GM23338 (cell line): ENCODE results near the gene CEP250. TPM values are rescaled to one million over a fixed set of nuclear protein-coding genes. Genes with fewer than 3 reads are reported as not detected.

Experiments
- ATAC-seq: fragments of 200-7000 bp; cut with Tn5 transposase; 3 replicates; pipeline ENCODE4 v1.9.1; 2020
- DNase-seq: peaks from one replicate; pipeline ENCODE4 v3.0.0-alpha.2; 2015; ENCODE audit warnings: low spot score
- H2AFZ ChIP-seq: fragments of 200-600 bp; sonication (generic); 2 replicates; pipeline ENCODE4 v1.8.0; 2016; ENCODE audit warnings: antibody characterized with exemption, mild to moderate bottlenecking, moderate library complexity
- H3F3A ChIP-seq: fragments of 200-600 bp; sonication (generic); replicated peaks from 2 replicates; pipeline ENCODE4 v1.8.0; 2017; ENCODE audit warnings: antibody characterized with exemption, mixed run types, low read depth
- H3K27ac ChIP-seq: fragments of 200-600 bp; sonication (generic); 2 replicates; pipeline ENCODE4 v1.6.1; 2016; ENCODE audit warnings: low read depth
- H3K27me3 ChIP-seq: fragments of 200-600 bp; sonication (generic); 2 replicates; pipeline ENCODE4 v1.8.0; 2016; ENCODE audit warnings: mild to moderate bottlenecking, mixed run types, moderate library complexity; ENCODE audit not compliant: insufficient read depth
- H3K36me3 ChIP-seq: fragments of 200-600 bp; sonication (generic); 2 replicates; pipeline ENCODE4 v1.8.0; 2016; ENCODE audit warnings: mild to moderate bottlenecking; ENCODE audit not compliant: insufficient read depth
- H3K4me1 ChIP-seq: fragments of 200-600 bp; sonication (generic); 2 replicates; pipeline ENCODE4 v1.8.0; 2016; ENCODE audit warnings: mild to moderate bottlenecking, moderate library complexity; ENCODE audit not compliant: insufficient read depth
- H3K4me2 ChIP-seq: fragments of 200-600 bp; sonication (generic); 2 replicates; pipeline ENCODE4 v1.7.1; 2017; ENCODE audit warnings: mixed run types
- H3K4me3 ChIP-seq: fragments of 200-600 bp; sonication (generic); 2 replicates; pipeline ENCODE4 v1.6.1; 2016; ENCODE audit warnings: mixed run types
- H3K79me2 ChIP-seq: fragments of 200-600 bp; sonication (generic); replicated peaks from 2 replicates; pipeline ENCODE4 v1.8.0; 2017; ENCODE audit warnings: mild to moderate bottlenecking; ENCODE audit not compliant: insufficient read depth
- H3K9me2 ChIP-seq: fragments of 200-600 bp; sonication (generic); 2 replicates; pipeline ENCODE4 v1.8.0; 2017; ENCODE audit not compliant: insufficient read depth
- H4K20me1 ChIP-seq: fragments of 200-600 bp; sonication (generic); replicated peaks from 2 replicates; pipeline ENCODE4 v1.8.0; 2017; ENCODE audit warnings: mild to moderate bottlenecking; ENCODE audit not compliant: insufficient read depth
- H3K27ac Mint-ChIP-seq: 2 replicates; pipeline ENCODE4 v1.8.0; 2020; ENCODE audit warnings: inconsistent platforms, mild to moderate bottlenecking, moderate library complexity, mixed read lengths
- H3K27me3 Mint-ChIP-seq: 3 replicates; pipeline ENCODE4 v1.8.0; 2022; ENCODE audit warnings: low read depth, mild to moderate bottlenecking, moderate library complexity, mixed read lengths, inconsistent platforms; ENCODE audit not compliant: insufficient read depth, poor library complexity
- H3K36me3 Mint-ChIP-seq: 3 replicates; pipeline ENCODE4 v1.8.0; 2021; ENCODE audit warnings: low read depth, mild to moderate bottlenecking, inconsistent platforms, moderate library complexity, mixed read lengths
- H3K4me1 Mint-ChIP-seq: 3 replicates; pipeline ENCODE4 v1.8.0; 2020; ENCODE audit warnings: mild to moderate bottlenecking, inconsistent platforms, mixed read lengths
- H3K4me3 Mint-ChIP-seq: 3 replicates; pipeline ENCODE4 v1.8.0; 2021; ENCODE audit warnings: moderate library complexity, mild to moderate bottlenecking, inconsistent platforms, mixed read lengths
- H3K9me3 Mint-ChIP-seq: 3 replicates; pipeline ENCODE4 v1.8.0; 2020; ENCODE audit warnings: moderate library complexity, mild to moderate bottlenecking, inconsistent platforms, mixed read lengths
- CREB1 ChIP-seq: fragments of 250-450 bp; sonication (Bioruptor Pico); IDR thresholded peaks from 2 replicates; pipeline ENCODE4 v1.5.0; 2020; ENCODE audit warnings: low read depth, mild to moderate bottlenecking, moderate library complexity
- ETS1 ChIP-seq: IDR thresholded peaks from 2 replicates; pipeline ENCODE4 v1.6.1; 2016; ENCODE audit warnings: antibody characterized with exemption
- EZH2 ChIP-seq: fragments of 200-600 bp; sonication (generic); IDR thresholded peaks from one replicate; pipeline ENCODE4 v1.8.0; 2017; ENCODE audit warnings: antibody characterized with exemption, mild to moderate bottlenecking, low read depth; ENCODE audit not compliant: unreplicated experiment
- EZH2phosphoT487 ChIP-seq: fragments of 200-600 bp; sonication (generic); IDR thresholded peaks from one replicate; pipeline ENCODE4 v1.8.1; 2018; ENCODE audit warnings: antibody characterized with exemption; ENCODE audit not compliant: unreplicated experiment
- JUNB ChIP-seq: IDR thresholded peaks from one replicate; pipeline ENCODE4 v1.6.1; 2016; ENCODE audit warnings: antibody characterized with exemption; ENCODE audit not compliant: unreplicated experiment
- NANOG ChIP-seq: IDR thresholded peaks from 2 replicates; pipeline ENCODE4 v1.6.1; 2016; ENCODE audit warnings: antibody characterized with exemption, borderline replicate concordance
- POLR2AphosphoS5 ChIP-seq: IDR thresholded peaks from 2 replicates; pipeline ENCODE4 v1.6.1; 2016; ENCODE audit warnings: antibody characterized with exemption, low read depth
- REST ChIP-seq: IDR thresholded peaks from one replicate; pipeline ENCODE4 v1.6.1; 2018; ENCODE audit warnings: antibody characterized with exemption; ENCODE audit not compliant: unreplicated experiment
- STAT1 ChIP-seq: IDR thresholded peaks from one replicate; pipeline ENCODE4 v1.6.1; 2016; ENCODE audit warnings: antibody characterized with exemption; ENCODE audit not compliant: unreplicated experiment
- ZNF114 ChIP-seq: fragments of 250-450 bp; sonication (Bioruptor Pico); IDR thresholded peaks from 2 replicates; pipeline ENCODE4 v1.5.0; 2020; ENCODE audit warnings: mild to moderate bottlenecking, moderate library complexity
- ZNF331 ChIP-seq: fragments of 250-450 bp; sonication (Bioruptor Pico); IDR thresholded peaks from 2 replicates; pipeline ENCODE4 v1.5.0; 2020; ENCODE audit warnings: low read depth, mild to moderate bottlenecking, moderate library complexity
- ZNF462 ChIP-seq: fragments of 250-450 bp; sonication (Bioruptor Pico); IDR thresholded peaks from 2 replicates; pipeline ENCODE4 v1.5.0; 2020; ENCODE audit warnings: mild to moderate bottlenecking, moderate library complexity
- polyA plus RNA-seq: library from polyadenylated mRNA; unstranded; fragments of >200 nt; fragmentation: Nextera tagmentation; extraction: Ambion mirVana; gene quantifications from 2 replicates; pipeline ENCODE4 v1.2.1, GENCODE V29; 2016
- total RNA-seq: library from RNA; depleted of rRNA; stranded (reverse); fragments of >200 nt; shearing (Covaris generic); gene quantifications from 2 replicates; pipeline ENCODE4 v1.2.3, GENCODE V29; 2014
- TF ChIP-seq, protein P1 (sequence below), 2 experiments: fragments of 200-600 bp in 1 of 2; sonication (generic) in 1 of 2; conservative IDR thresholded peaks; 2 replicates each; pipeline versions ENCODE4 v1.5.1 to v1.6.1; 2016 to 2017; ENCODE audit warnings: antibody characterized with exemption in 2 of 2, low read depth in 2 of 2, mild to moderate bottlenecking in 2 of 2, moderate library complexity in 1 of 2

Gene CEP250
- total and polyA plus RNA-seq, 2 experiments from 2014 or later, result 28.0 to 29.1 TPM

- H3K27ac ChIP-seq, result no peak overlapping the region
- Mint-ChIP-seq H3K27ac (no peak overlapping the region), H3K4me1 (peaks cover 4% of the 10 kb centered on the region; the same call in 2 of the 3 replicates), H3K9me3 (no peaks in the 10 kb centered on the region), H3K27me3 (peaks cover 6% of the 10 kb centered on the region), H3K36me3 (peaks cover 38% of the 10 kb centered on the region), H3K4me3 (no peak overlapping the region)
- H3K4me3 ChIP-seq, result no peak overlapping the region
- no peaks in the 10 kb centered on the region for H3K27me3 ChIP-seq
- H3K79me2 ChIP-seq, result no peaks in the 10 kb centered on the region
- H3K4me1 ChIP-seq, result no peaks in the 10 kb centered on the region
- TF ChIP-seq STAT1, result no peak
- TF ChIP-seq, protein P1, sequence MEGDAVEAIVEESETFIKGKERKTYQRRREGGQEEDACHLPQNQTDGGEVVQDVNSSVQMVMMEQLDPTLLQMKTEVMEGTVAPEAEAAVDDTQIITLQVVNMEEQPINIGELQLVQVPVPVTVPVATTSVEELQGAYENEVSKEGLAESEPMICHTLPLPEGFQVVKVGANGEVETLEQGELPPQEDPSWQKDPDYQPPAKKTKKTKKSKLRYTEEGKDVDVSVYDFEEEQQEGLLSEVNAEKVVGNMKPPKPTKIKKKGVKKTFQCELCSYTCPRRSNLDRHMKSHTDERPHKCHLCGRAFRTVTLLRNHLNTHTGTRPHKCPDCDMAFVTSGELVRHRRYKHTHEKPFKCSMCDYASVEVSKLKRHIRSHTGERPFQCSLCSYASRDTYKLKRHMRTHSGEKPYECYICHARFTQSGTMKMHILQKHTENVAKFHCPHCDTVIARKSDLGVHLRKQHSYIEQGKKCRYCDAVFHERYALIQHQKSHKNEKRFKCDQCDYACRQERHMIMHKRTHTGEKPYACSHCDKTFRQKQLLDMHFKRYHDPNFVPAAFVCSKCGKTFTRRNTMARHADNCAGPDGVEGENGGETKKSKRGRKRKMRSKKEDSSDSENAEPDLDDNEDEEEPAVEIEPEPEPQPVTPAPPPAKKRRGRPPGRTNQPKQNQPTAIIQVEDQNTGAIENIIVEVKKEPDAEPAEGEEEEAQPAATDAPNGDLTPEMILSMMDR (conservative IDR thresholded peaks at IDR 0.05; ENCODE audit: low read depth in 2 of 2), result no peak
- no peak for TF ChIP-seq JUNB
- TF ChIP-seq EZH2, result no peak
- TF ChIP-seq NANOG, result no peak
- TF ChIP-seq ETS1, result no peak
- no peak for TF ChIP-seq REST
- TF ChIP-seq ZNF331, result no peak
- TF ChIP-seq ZNF114 (CRISPR knock-in tag), result no peak
- no peak for TF ChIP-seq CREB1 (CRISPR knock-in tag)
- no peak for TF ChIP-seq ZNF462 (CRISPR knock-in tag)
- no peak for TF ChIP-seq POLR2AphosphoS5
- TF ChIP-seq EZH2phosphoT487, result no peak
- no peaks in the 10 kb centered on the region; the same call in 1 of the 2 replicates for H4K20me1 ChIP-seq
- peaks cover 9% of the 10 kb centered on the region; the same call in 1 of the 2 replicates for H3K36me3 ChIP-seq
- DNase-seq, result no peak
- H3K4me2 ChIP-seq, result no peak overlapping the region
- peaks cover 5% of the 10 kb centered on the region; the same call in 1 of the 2 replicates for H3F3A ChIP-seq
- ATAC-seq, result no peak
- no peaks in the 10 kb centered on the region for H3K9me2 ChIP-seq
- H2AFZ ChIP-seq, result no peak overlapping the region
Measured at GRCh38 chr20:35466856-35467255, 11.5 kb downstream of the CEP250 start.
